Ascending aorta (tissue), 2 donors: Measurements from ENCODE around the gene SLC4A5. TPM values are rescaled to one million over a fixed set of nuclear protein-coding genes. Genes with fewer than 3 reads are reported as not detected.
A peak's percentile ranks its signal among the peaks of the same experiment; 100 is the strongest.

Experiments used
- DNase-seq, 2 donors: peaks; one replicate each; pipeline ENCODE4 v3.0.0-alpha.2; 2019; ENCODE audit warnings: low spot score in 2 of 2
- H3K27ac ChIP-seq, 2 donors: fragments of 200-600 bp; sonication (generic); one replicate each; pipeline ENCODE4 v1.5.1; 2016 to 2017; ENCODE audit warnings: mild to moderate bottlenecking in 1 of 2
- H3K27me3 ChIP-seq: fragments of 200-600 bp; sonication (generic); one replicate; pipeline ENCODE4 v1.5.1; 2017
- H3K36me3 ChIP-seq, 2 donors: fragments of 200-600 bp; sonication (generic); one replicate each; pipeline ENCODE4 v1.5.1; 2016
- H3K4me1 ChIP-seq, 2 donors: fragments of 200-600 bp; sonication (generic); one replicate each; pipeline ENCODE4 v1.5.1; 2016 to 2017; ENCODE audit warnings: mild to moderate bottlenecking in 1 of 2
- H3K4me3 ChIP-seq, 2 donors: fragments of 200-600 bp; sonication (generic); one replicate each; pipeline ENCODE4 v1.5.1; 2016 to 2017; ENCODE audit warnings: mild to moderate bottlenecking in 1 of 2
- H3K9me3 ChIP-seq, 2 donors: fragments of 200-600 bp; sonication (generic); one replicate each; pipeline ENCODE4 v1.5.1; 2016
- CTCF ChIP-seq, 3 experiments: fragments of 200-600 bp in 2 of 3; fragments of 450-650 bp in 1 of 3; sonication (generic) in 2 of 3; IDR thresholded peaks; one replicate each; pipeline ENCODE4 v1.5.1; 2016 to 2019; ENCODE audit warnings: antibody characterized with exemption in 3 of 3, mild to moderate bottlenecking in 1 of 3, moderate library complexity in 1 of 3
- intact Hi-C: fragments of 100-400 bp; cut with DNase I; formaldehyde crosslinking; loops from one replicate; pipeline ENCODE4 v1.15.1; 2023
- total RNA-seq: library from RNA; depleted of rRNA; stranded (reverse); fragments of >200 nt; gene quantifications from one replicate; pipeline ENCODE4 v1.1.0, GENCODE V29; 2016

The SLC4A5 gene
- total RNA-seq: 0.11 TPM

- intact Hi-C loops: no loop called here
Observed at GRCh38 chr2:74343316-74343715, at the start of gene SLC4A5. Gene SLC4A5 (minus strand): TSS chr2:74343416. CDS start chr2:74315023, 28,393 bp downstream.

GRCh38 chr2:74392449-74392743, 49.2 kb upstream of the SLC4A5 start:
- H3K4me3 ChIP-seq: peak overlapping the region in 1 of 2 donors; percentile 94
- intact Hi-C loops: loop anchor here (1.0 kb wide), 1 partner anchor 390 kb away; no protein-coding TSS in a partner anchor
- H3K36me3 ChIP-seq: no peaks in the 10 kb centered on the region
- TF ChIP-seq CTCF (IDR thresholded peaks at IDR 0.05): no peak
- H3K27ac ChIP-seq: peak overlapping the region in 1 of 2 donors; percentile 89
- no peaks in the 10 kb centered on the region for H3K27me3 ChIP-seq
- no peak for DNase-seq
- H3K4me1 ChIP-seq: peaks cover 13 to 18% of the 10 kb centered on the region in 2 donors
- no peaks in the 10 kb centered on the region for H3K9me3 ChIP-seq

More at GRCh38 chr2:74343316-74343715, at the start of gene SLC4A5:
- DNase-seq: no peak
- H3K4me1 ChIP-seq: no peaks in the 10 kb centered on the region
- H3K9me3 ChIP-seq: no peaks in the 10 kb centered on the region
- H3K4me3 ChIP-seq: no peak within 1 kb of the TSS
- TF ChIP-seq CTCF (IDR thresholded peaks at IDR 0.05): no peak
- H3K36me3 ChIP-seq: no peaks in the 10 kb centered on the region
- no peaks in the 10 kb centered on the region for H3K27me3 ChIP-seq
- no peak within 1 kb of the TSS for H3K27ac ChIP-seq

GRCh38 chr2:74391580-74392448, 48.6 kb upstream of the SLC4A5 start:
- intact Hi-C loops: loop anchor here (1.0 to 2.0 kb wide), 2 partner anchors 17 to 390 kb away; no protein-coding TSS in a partner anchor
- Histone ChIP-seq H3K9me3 (no peaks in the 10 kb centered on the region), H3K4me3 (peak overlapping the region; percentile 92 to 94), H3K36me3 (no peaks in the 10 kb centered on the region), H3K27ac (peak overlapping the region; percentile 84 to 89), H3K27me3 (no peaks in the 10 kb centered on the region), H3K4me1 (peaks cover 13 to 21% of the 10 kb centered on the region in 2 donors)
- DNase-seq: peak; percentile 55 to 93
- TF ChIP-seq CTCF (IDR thresholded peaks at IDR 0.05): peak; percentile 88 to 97 (median 94)

GRCh38 chr2:74391209-74391579, 48.0 kb upstream of the SLC4A5 start:
- TF ChIP-seq CTCF (IDR thresholded peaks at IDR 0.05): no peak
- intact Hi-C loops: loop anchor here (2.0 kb wide), 1 partner anchor 16 kb away; no protein-coding TSS in a partner anchor
- Histone ChIP-seq H3K9me3 (no peaks in the 10 kb centered on the region), H3K4me1 (peaks cover 13 to 21% of the 10 kb centered on the region in 2 donors), H3K4me3 (peak overlapping the region; percentile 92 to 94), H3K27ac (peak overlapping the region; percentile 84 to 89), H3K36me3 (no peaks in the 10 kb centered on the region), H3K27me3 (no peaks in the 10 kb centered on the region)
- DNase-seq: no peak

- no peak for DNase-seq
- intact Hi-C loops: loop anchor here (2.0 kb wide), 1 partner anchor 16 kb away; no protein-coding TSS in a partner anchor
- TF ChIP-seq CTCF (IDR thresholded peaks at IDR 0.05): no peak
- Histone ChIP-seq H3K4me3 (peak overlapping the region; percentile 92 to 94), H3K27ac (no peak overlapping the region), H3K27me3 (no peaks in the 10 kb centered on the region), H3K4me1 (peaks cover 13 to 21% of the 10 kb centered on the region in 2 donors), H3K9me3 (no peaks in the 10 kb centered on the region), H3K36me3 (no peaks in the 10 kb centered on the region)
Observed at GRCh38 chr2:74390606-74391005, 47.4 kb upstream of the SLC4A5 start.
